Parathyroid adenoma (tissue), 2 donors: Measurements from ENCODE around the gene E2F3.

Experiments used
- H2AFZ ChIP-seq: fragments of 300-600 bp; sonication (generic); one replicate; pipeline ENCODE4 v1.7.0; 2017; ENCODE audit warnings: antibody characterized with exemption, mild to moderate bottlenecking
- H3K27ac ChIP-seq: fragments of 300-600 bp; sonication (generic); one replicate; pipeline ENCODE4 v1.7.0; 2017
- H3K27me3 ChIP-seq: fragments of 300-600 bp; sonication (generic); one replicate; pipeline ENCODE4 v1.7.0; 2017; ENCODE audit warnings: low read length; ENCODE audit not compliant: control insufficient read depth, insufficient read depth
- H3K36me3 ChIP-seq: fragments of 300-600 bp; sonication (generic); one replicate; pipeline ENCODE4 v1.7.0; 2017; ENCODE audit warnings: low read length; ENCODE audit not compliant: control insufficient read depth, insufficient read depth
- H3K4me1 ChIP-seq: fragments of 300-600 bp; sonication (generic); one replicate; pipeline ENCODE4 v1.7.0; 2017; ENCODE audit warnings: control low read depth
- H3K4me2 ChIP-seq: fragments of 300-600 bp; sonication (generic); one replicate; pipeline ENCODE4 v1.7.0; 2017; ENCODE audit warnings: low read length
- H3K4me3 ChIP-seq: fragments of 300-600 bp; sonication (generic); one replicate; pipeline ENCODE4 v1.7.0; 2017; ENCODE audit warnings: low read depth, low read length
- H3K79me2 ChIP-seq: fragments of 300-600 bp; sonication (generic); one replicate; pipeline ENCODE4 v1.7.0; 2017; ENCODE audit warnings: control low read depth
- H3K9ac ChIP-seq: fragments of 300-600 bp; sonication (generic); one replicate; pipeline ENCODE4 v1.7.0; 2017; ENCODE audit warnings: mild to moderate bottlenecking
- H3K9me3 ChIP-seq: fragments of 300-600 bp; sonication (generic); one replicate; pipeline ENCODE4 v1.7.0; 2017; ENCODE audit warnings: low read length; ENCODE audit not compliant: control insufficient read depth
- CTCF ChIP-seq: fragments of 300-600 bp; sonication (generic); IDR thresholded peaks from one replicate; pipeline ENCODE4 v1.7.0; 2017; ENCODE audit warnings: antibody characterized with exemption, mild to moderate bottlenecking
- donor health status: primary hyperparathyroidism.

The E2F3 gene

GRCh38 chr6:20542927-20543602, 141.4 kb downstream of the E2F3 start:
- Histone ChIP-seq H3K9ac (no peak overlapping the region), H3K4me3 (no peak overlapping the region), H3K9me3 (no peaks in the 10 kb centered on the region), H3K4me2 (no peak overlapping the region), H3K27ac (no peak overlapping the region), H3K36me3 (no peaks in the 10 kb centered on the region), H3K27me3 (no peaks in the 10 kb centered on the region), H3K4me1 (no peaks in the 10 kb centered on the region), H2AFZ (no peak overlapping the region), H3K79me2 (peaks cover 5% of the 10 kb centered on the region)
- TF ChIP-seq CTCF, result no peak
